Neural cell (in vitro differentiated cells): ENCODE data around the gene GLB1L. TPM values are rescaled to one million over a fixed set of nuclear protein-coding genes. Genes with fewer than 3 reads are reported as not detected.
A peak's percentile ranks its signal among the peaks of the same experiment; 100 is the strongest.

Source experiments
- H2AFZ ChIP-seq: fragments of 200-600, 300-800 bp; sonication (generic), shearing (Covaris generic); 2 replicates; pipeline ENCODE4 v1.6.0; 2014; ENCODE audit warnings: low read depth, mild to moderate bottlenecking, antibody characterized with exemption, low read length, moderate library complexity
- H3F3A ChIP-seq: fragments of 200-600 bp; shearing (Covaris generic); 2 replicates; pipeline ENCODE4 v1.6.1; 2016; ENCODE audit warnings: mild to moderate bottlenecking, moderate library complexity, mixed read lengths, antibody characterized with exemption, low read length; ENCODE audit not compliant: insufficient read depth, poor library complexity, severe bottlenecking
- H3K27ac ChIP-seq: fragments of 200-600, 300-800 bp; sonication (generic), shearing (Covaris generic); 2 replicates; pipeline ENCODE4 v1.5.1; 2014; ENCODE audit warnings: mild to moderate bottlenecking, low read length, moderate library complexity
- H3K27me3 ChIP-seq: fragments of 300-800, 200-600 bp; sonication (generic), shearing (Covaris generic); 2 replicates; pipeline ENCODE4 v1.6.0; 2014; ENCODE audit warnings: mild to moderate bottlenecking, low read depth, low read length, moderate library complexity; ENCODE audit not compliant: insufficient read depth
- H3K36me3 ChIP-seq: fragments of 300-800, 200-600 bp; sonication (generic), shearing (Covaris generic); 2 replicates; pipeline ENCODE4 v1.5.1; 2014; ENCODE audit warnings: mild to moderate bottlenecking, antibody characterized with exemption, low read length, moderate library complexity; ENCODE audit not compliant: insufficient read depth
- H3K4me2 ChIP-seq: fragments of 300-800, 200-600 bp; sonication (generic), shearing (Covaris generic); 2 replicates; pipeline ENCODE4 v1.6.0; 2014; ENCODE audit warnings: mild to moderate bottlenecking, low read length
- H3K4me3 ChIP-seq: fragments of 300-800, 200-600 bp; sonication (generic), shearing (Covaris generic); 2 replicates; pipeline ENCODE4 v1.5.1; 2014; ENCODE audit warnings: mild to moderate bottlenecking, low read length, moderate library complexity
- H3K79me2 ChIP-seq: fragments of 200-600 bp; shearing (Covaris generic); replicated peaks from 2 replicates; pipeline ENCODE4 v1.6.0; 2014; ENCODE audit warnings: mild to moderate bottlenecking, low read length, moderate library complexity; ENCODE audit not compliant: insufficient read depth
- H3K9ac ChIP-seq: fragments of 300-800, 200-600 bp; sonication (generic), shearing (Covaris generic); 2 replicates; pipeline ENCODE4 v1.6.1; 2016; ENCODE audit warnings: mild to moderate bottlenecking, low read length, mixed read lengths
- H3K9me2 ChIP-seq: fragments of 200-600 bp; shearing (Covaris generic); 2 replicates; pipeline ENCODE4 v1.6.1; 2016; ENCODE audit warnings: mild to moderate bottlenecking, low read length, mixed read lengths; ENCODE audit not compliant: insufficient read depth
- H3K9me3 ChIP-seq: fragments of 200-600, 300-800 bp; sonication (generic), shearing (Covaris generic); 2 replicates; pipeline ENCODE4 v1.6.1; 2016; ENCODE audit warnings: mild to moderate bottlenecking, mixed run types, low read length, moderate library complexity, mixed read lengths
- H4K20me1 ChIP-seq: fragments of 200-600 bp; shearing (Covaris generic); 2 replicates; pipeline ENCODE4 v1.6.1; 2016; ENCODE audit warnings: mild to moderate bottlenecking, mixed run types; ENCODE audit not compliant: insufficient read depth
- EP300 ChIP-seq: fragments of 450-650 bp; conservative IDR thresholded peaks from 2 replicates; pipeline ENCODE4 v1.6.1; 2014; ENCODE audit warnings: antibody characterized with exemption, mild to moderate bottlenecking, moderate library complexity; ENCODE audit not compliant: poor library complexity, severe bottlenecking
- MXI1 ChIP-seq: fragments of 450-650 bp; conservative IDR thresholded peaks from 2 replicates; pipeline ENCODE4 v1.6.1; 2014; ENCODE audit warnings: antibody characterized with exemption, mild to moderate bottlenecking; ENCODE audit not compliant: poor library complexity, severe bottlenecking
- RAD21 ChIP-seq: fragments of 450-650 bp; conservative IDR thresholded peaks from 2 replicates; pipeline ENCODE4 v1.6.1; 2014; ENCODE audit warnings: antibody characterized with exemption, mild to moderate bottlenecking, moderate library complexity
- SMC3 ChIP-seq: fragments of 450-650 bp; conservative IDR thresholded peaks from 2 replicates; pipeline ENCODE4 v1.6.1; 2014; ENCODE audit warnings: antibody characterized with exemption, mild to moderate bottlenecking, moderate library complexity; ENCODE audit not compliant: poor library complexity
- polyA plus RNA-seq: library from polyadenylated mRNA; depleted of rRNA; stranded (reverse); fragments of >200 nt; gene quantifications from 2 replicates; pipeline ENCODE4 v1.2.3, GENCODE V29; 2014
- TF ChIP-seq, protein P1 (sequence below): fragments of 450-650 bp; IDR thresholded peaks from 2 replicates; pipeline ENCODE4 v1.5.1; 2014; ENCODE audit warnings: antibody characterized with exemption, mild to moderate bottlenecking, moderate library complexity; ENCODE audit not compliant: poor library complexity, severe bottlenecking
- TF ChIP-seq, protein P2 (sequence below): IDR thresholded peaks from 2 replicates; pipeline ENCODE4 v1.6.1; 2012; ENCODE audit warnings: borderline replicate concordance

Gene GLB1L
- polyA plus RNA-seq, 1 donor from 2014 or later, result 12.9 TPM

DNA sequence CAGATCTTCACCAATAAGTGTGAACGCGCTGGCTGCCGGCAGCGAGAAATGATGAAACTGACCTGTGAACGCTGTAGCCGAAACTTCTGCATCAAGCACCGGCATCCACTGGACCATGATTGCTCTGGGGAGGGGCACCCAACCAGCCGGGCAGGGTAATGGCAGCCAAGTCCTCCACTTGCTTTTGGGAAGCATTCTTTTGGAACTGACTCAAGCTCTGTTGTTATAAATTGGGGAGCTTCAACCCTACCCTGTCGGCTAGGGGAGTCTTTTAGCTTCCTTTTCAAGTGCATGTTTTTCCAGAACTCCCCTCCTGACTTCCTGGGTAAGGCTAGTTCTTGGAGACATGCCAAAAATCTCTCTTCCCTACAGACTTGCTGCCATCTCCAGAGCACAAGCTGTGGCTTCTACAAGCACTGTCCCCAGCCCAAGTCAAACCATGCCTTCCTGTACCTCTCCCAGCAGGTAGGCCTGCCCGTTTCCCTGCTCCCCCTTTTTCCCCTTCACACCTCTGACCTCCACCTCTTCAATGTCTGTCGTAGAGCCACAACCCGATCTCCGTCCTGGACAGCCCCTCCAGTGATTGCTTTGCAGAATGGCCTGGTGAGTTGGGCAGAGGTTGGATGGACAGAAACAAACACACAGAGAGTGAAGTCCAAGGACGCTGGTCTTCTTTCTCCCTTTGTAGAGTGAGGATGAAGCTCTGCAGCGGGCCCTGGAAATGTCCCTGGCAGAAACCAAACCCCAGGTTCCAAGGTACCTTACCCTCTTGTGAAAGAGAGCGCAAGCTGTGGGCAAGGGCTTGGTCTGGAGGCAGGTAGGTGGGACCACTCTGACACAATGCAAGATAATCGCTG is 37.1 kb downstream of the GLB1L start:
- no peak overlapping the region for H3K27ac ChIP-seq

DNA sequence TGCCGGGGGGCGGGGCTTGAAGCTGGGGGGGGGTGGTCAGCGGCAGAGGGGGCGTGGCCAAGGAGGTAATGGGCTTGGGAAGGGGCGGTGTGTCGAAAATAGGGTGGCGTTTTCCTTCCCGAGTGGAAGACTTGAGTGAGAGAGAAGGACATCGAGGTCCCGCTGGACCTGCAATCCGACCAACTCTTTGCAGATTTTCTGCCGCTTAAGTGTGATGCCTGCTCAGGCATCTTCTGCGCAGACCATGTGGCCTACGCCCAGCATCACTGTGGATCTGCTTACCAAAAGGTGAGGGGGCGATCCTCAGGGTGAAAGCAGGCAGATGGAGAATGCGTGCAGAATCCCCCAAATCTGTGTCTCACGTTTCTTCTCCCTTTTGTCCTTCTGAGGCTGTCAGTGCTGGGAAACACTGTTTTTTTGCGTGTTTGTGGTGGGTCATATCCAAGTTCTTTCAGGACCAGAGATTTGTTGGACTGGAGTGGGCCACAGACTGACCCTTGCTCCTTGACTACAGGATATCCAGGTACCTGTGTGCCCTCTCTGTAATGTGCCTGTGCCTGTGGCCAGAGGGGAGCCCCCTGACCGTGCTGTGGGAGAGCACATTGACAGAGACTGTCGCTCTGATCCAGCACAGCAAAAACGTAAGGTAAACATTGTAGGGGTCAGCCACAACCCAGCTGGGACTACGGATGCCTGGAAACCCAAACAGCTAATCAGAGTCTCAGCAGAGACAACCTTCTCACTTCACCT is 37.9 kb downstream of the GLB1L start:
- no peaks in the 10 kb centered on the region for H3K79me2 ChIP-seq
- H3F3A ChIP-seq, result no peaks in the 10 kb centered on the region
- no peaks in the 10 kb centered on the region for H4K20me1 ChIP-seq
- H3K9me2 ChIP-seq, result no peaks in the 10 kb centered on the region
- H3K9ac ChIP-seq, result peak overlapping the region; percentile 90
- H2AFZ ChIP-seq, result peak overlapping the region; percentile 40
- no peaks in the 10 kb centered on the region for H3K9me3 ChIP-seq
- peak overlapping the region; percentile 78 for H3K4me3 ChIP-seq
- H3K27me3 ChIP-seq, result no peaks in the 10 kb centered on the region
- peak overlapping the region; percentile 96 for H3K27ac ChIP-seq
- H3K4me2 ChIP-seq, result peak overlapping the region; percentile 95
- TF ChIP-seq EP300 (no peak), MXI1 (peak; percentile 63)
- H3K36me3 ChIP-seq, result no peaks in the 10 kb centered on the region

More for the DNA sequence above, 37.1 kb downstream of the GLB1L start:
- no peaks in the 10 kb centered on the region for H3K9me3 ChIP-seq
- no peaks in the 10 kb centered on the region for H3K9me2 ChIP-seq
- no peak overlapping the region for H3K4me2 ChIP-seq
- no peak overlapping the region for H2AFZ ChIP-seq
- H3K4me3 ChIP-seq, result peak overlapping the region; percentile 78
- TF ChIP-seq, protein P1, sequence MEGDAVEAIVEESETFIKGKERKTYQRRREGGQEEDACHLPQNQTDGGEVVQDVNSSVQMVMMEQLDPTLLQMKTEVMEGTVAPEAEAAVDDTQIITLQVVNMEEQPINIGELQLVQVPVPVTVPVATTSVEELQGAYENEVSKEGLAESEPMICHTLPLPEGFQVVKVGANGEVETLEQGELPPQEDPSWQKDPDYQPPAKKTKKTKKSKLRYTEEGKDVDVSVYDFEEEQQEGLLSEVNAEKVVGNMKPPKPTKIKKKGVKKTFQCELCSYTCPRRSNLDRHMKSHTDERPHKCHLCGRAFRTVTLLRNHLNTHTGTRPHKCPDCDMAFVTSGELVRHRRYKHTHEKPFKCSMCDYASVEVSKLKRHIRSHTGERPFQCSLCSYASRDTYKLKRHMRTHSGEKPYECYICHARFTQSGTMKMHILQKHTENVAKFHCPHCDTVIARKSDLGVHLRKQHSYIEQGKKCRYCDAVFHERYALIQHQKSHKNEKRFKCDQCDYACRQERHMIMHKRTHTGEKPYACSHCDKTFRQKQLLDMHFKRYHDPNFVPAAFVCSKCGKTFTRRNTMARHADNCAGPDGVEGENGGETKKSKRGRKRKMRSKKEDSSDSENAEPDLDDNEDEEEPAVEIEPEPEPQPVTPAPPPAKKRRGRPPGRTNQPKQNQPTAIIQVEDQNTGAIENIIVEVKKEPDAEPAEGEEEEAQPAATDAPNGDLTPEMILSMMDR, result no peak
- TF ChIP-seq, protein P2, sequence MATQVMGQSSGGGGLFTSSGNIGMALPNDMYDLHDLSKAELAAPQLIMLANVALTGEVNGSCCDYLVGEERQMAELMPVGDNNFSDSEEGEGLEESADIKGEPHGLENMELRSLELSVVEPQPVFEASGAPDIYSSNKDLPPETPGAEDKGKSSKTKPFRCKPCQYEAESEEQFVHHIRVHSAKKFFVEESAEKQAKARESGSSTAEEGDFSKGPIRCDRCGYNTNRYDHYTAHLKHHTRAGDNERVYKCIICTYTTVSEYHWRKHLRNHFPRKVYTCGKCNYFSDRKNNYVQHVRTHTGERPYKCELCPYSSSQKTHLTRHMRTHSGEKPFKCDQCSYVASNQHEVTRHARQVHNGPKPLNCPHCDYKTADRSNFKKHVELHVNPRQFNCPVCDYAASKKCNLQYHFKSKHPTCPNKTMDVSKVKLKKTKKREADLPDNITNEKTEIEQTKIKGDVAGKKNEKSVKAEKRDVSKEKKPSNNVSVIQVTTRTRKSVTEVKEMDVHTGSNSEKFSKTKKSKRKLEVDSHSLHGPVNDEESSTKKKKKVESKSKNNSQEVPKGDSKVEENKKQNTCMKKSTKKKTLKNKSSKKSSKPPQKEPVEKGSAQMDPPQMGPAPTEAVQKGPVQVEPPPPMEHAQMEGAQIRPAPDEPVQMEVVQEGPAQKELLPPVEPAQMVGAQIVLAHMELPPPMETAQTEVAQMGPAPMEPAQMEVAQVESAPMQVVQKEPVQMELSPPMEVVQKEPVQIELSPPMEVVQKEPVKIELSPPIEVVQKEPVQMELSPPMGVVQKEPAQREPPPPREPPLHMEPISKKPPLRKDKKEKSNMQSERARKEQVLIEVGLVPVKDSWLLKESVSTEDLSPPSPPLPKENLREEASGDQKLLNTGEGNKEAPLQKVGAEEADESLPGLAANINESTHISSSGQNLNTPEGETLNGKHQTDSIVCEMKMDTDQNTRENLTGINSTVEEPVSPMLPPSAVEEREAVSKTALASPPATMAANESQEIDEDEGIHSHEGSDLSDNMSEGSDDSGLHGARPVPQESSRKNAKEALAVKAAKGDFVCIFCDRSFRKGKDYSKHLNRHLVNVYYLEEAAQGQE, result no peak
- no peak for TF ChIP-seq SMC3
- TF ChIP-seq MXI1, result no peak
- no peak for TF ChIP-seq EP300
- no peak for TF ChIP-seq RAD21
- H3K79me2 ChIP-seq, result no peaks in the 10 kb centered on the region
- no peaks in the 10 kb centered on the region for H4K20me1 ChIP-seq
- no peaks in the 10 kb centered on the region for H3K27me3 ChIP-seq
- peak overlapping the region; percentile 90 for H3K9ac ChIP-seq
- no peaks in the 10 kb centered on the region for H3K36me3 ChIP-seq
- no peaks in the 10 kb centered on the region for H3F3A ChIP-seq
